Gastrocnemius medialis (tissue), 4 donors: ENCODE data around the gene DMRTC1B. TPM values are rescaled to one million over a fixed set of nuclear protein-coding genes. Genes with fewer than 3 reads are reported as not detected.
"Not testable (repeated sequence)": the region's sequence is repeated elsewhere in the genome, so short reads cannot be mapped to it uniquely, and the experiment has no call there.

Experiments
- ATAC-seq, 2 donors: fragments of 150-250 bp; one replicate each; pipeline ENCODE4 v1.9.1; 2016
- DNase-seq, 2 donors: peaks; one replicate each; pipeline ENCODE4 v3.0.0-alpha.2; 2019
- H3K27ac ChIP-seq, 4 donors: fragments of 200-600 bp; sonication (generic); 1 replicate in 1 of 4; 2 replicates in 3 of 4; pipeline ENCODE4 v1.5.1; 2016 to 2018; ENCODE audit warnings: mild to moderate bottlenecking in 2 of 4, moderate library complexity in 1 of 4
- H3K27me3 ChIP-seq, 3 donors: fragments of 200-600 bp; sonication (generic) in 2 of 3; 1 replicate in 1 of 3; 2 replicates in 2 of 3; pipeline versions ENCODE4 v1.5.1 to v1.6.0; 2016 to 2019; ENCODE audit warnings: mild to moderate bottlenecking in 1 of 3, moderate library complexity in 1 of 3
- H3K36me3 ChIP-seq, 2 donors: fragments of 200-600 bp; sonication (generic) in 1 of 2; one replicate each; pipeline ENCODE4 v1.5.1; 2017 to 2018
- H3K4me1 ChIP-seq, 2 donors: fragments of 200-600 bp; sonication (generic) in 1 of 2; one replicate each; pipeline ENCODE4 v1.5.1; 2016 to 2017; ENCODE audit warnings: mild to moderate bottlenecking in 2 of 2
- H3K4me3 ChIP-seq, 4 donors: fragments of 200-600 bp; sonication (generic) in 3 of 4; 1 replicate in 1 of 4; 2 replicates in 3 of 4; pipeline ENCODE4 v1.5.1; 2016 to 2019; ENCODE audit warnings: mild to moderate bottlenecking in 2 of 4
- H3K9me3 ChIP-seq, 3 donors: fragments of 200-600 bp; sonication (generic) in 2 of 3; 1 replicate in 1 of 3; 2 replicates in 2 of 3; pipeline ENCODE4 v1.5.1; 2016 to 2019
- CTCF ChIP-seq, 5 experiments: fragments of 450-650 bp in 3 of 5; fragments of 200-600 bp in 2 of 5; sonication (generic) in 2 of 5; IDR thresholded peaks in 4 of 5; conservative IDR thresholded peaks in 1 of 5; 1 replicate in 4 of 5; 2 replicates in 1 of 5; pipeline ENCODE4 v1.5.1; 2016 to 2019; ENCODE audit warnings: antibody characterized with exemption in 5 of 5, mild to moderate bottlenecking in 3 of 5, moderate library complexity in 3 of 5
- POLR2A ChIP-seq, 2 donors: fragments of 450-650 bp; IDR thresholded peaks; one replicate each; pipeline ENCODE4 v1.6.1; 2017; ENCODE audit warnings: antibody characterized with exemption in 2 of 2, mild to moderate bottlenecking in 2 of 2, moderate library complexity in 2 of 2
- in situ Hi-C, 4 donors: fragments of 200-750 bp; cut with MboI; loops; one replicate each; pipeline versions ENCODE4 v1.15.0 to v1.8.0; 2017; ENCODE audit warnings: low sequenced_read_pairs in 4 of 4
- intact Hi-C: fragments of 100-400 bp; cut with DNase I; formaldehyde crosslinking; loops from one replicate; pipeline ENCODE4 v1.15.1; 2023; ENCODE audit warnings: low total_unique reads
- total RNA-seq, 4 donors: library from RNA; depleted of rRNA; stranded (reverse); fragments of >200 nt; gene quantifications; one replicate each; pipeline versions ENCODE4 v1.1.0 to v1.2.3, GENCODE V29; 2016

DMRTC1B gene
- not detected for total RNA-seq

GRCh38 chrX:72776653-72777466 lies at the start of gene DMRTC1B:
DMRTC1B (plus strand) TSS chrX:72776890; CDS start chrX:72845136, 68,246 bp downstream.
- in situ Hi-C loops, H3K4me3 ChIP-seq, H3K27ac ChIP-seq, H3K36me3 ChIP-seq, DNase-seq, ATAC-seq, H3K27me3 ChIP-seq, H3K4me1 ChIP-seq, H3K9me3 ChIP-seq, intact Hi-C loops: not testable (repeated sequence)

- Histone ChIP-seq H3K36me3 (no peaks in the 10 kb centered on the region), H3K4me3 (no peak overlapping the region), H3K9me3 (no peaks in the 10 kb centered on the region), H3K27ac (no peak overlapping the region), H3K4me1 (no peaks in the 10 kb centered on the region), H3K27me3 (peaks cover 0 to 6% (median 0%) of the 10 kb centered on the region in 3 donors)
- TF ChIP-seq CTCF (IDR thresholded peaks at IDR 0.05 in 4 of 5, conservative IDR thresholded peaks at IDR 0.05 in 1 of 5) (no peak), POLR2A (IDR thresholded peaks at IDR 0.05) (no peak)
- no peak for DNase-seq
- in situ Hi-C loops (no loop called here), intact Hi-C loops (no loop called here)
- ATAC-seq, result no peak
Measured at GRCh38 chrX:72727846-72728245, 48.8 kb upstream of the DMRTC1B start.

GRCh38 chrX:72733636-72734035 lies 43.1 kb upstream of the DMRTC1B start:
- in situ Hi-C loops, H3K4me1 ChIP-seq, ATAC-seq, H3K27ac ChIP-seq, H3K27me3 ChIP-seq, intact Hi-C loops, H3K4me3 ChIP-seq, H3K36me3 ChIP-seq, H3K9me3 ChIP-seq, DNase-seq: not testable (repeated sequence)

- TF ChIP-seq POLR2A (IDR thresholded peaks at IDR 0.05), result no peak
- no peak for TF ChIP-seq CTCF (IDR thresholded peaks at IDR 0.05 in 4 of 5, conservative IDR thresholded peaks at IDR 0.05 in 1 of 5)
- Histone ChIP-seq H3K4me3 (no peak overlapping the region), H3K9me3 (no peaks in the 10 kb centered on the region), H3K4me1 (no peaks in the 10 kb centered on the region), H3K27me3 (peaks cover 0 to 3% (median 0%) of the 10 kb centered on the region in 3 donors), H3K36me3 (no peaks in the 10 kb centered on the region), H3K27ac (no peak overlapping the region)
- DNase-seq (no peak), ATAC-seq (no peak)
- in situ Hi-C loops, result no loop called here
- intact Hi-C loops, result no loop called here
Measured at GRCh38 chrX:72735561-72735960, 41.1 kb upstream of the DMRTC1B start.

GRCh38 chrX:72745546-72745945 lies 31.1 kb upstream of the DMRTC1B start:
- intact Hi-C loops, H3K27me3 ChIP-seq, DNase-seq, H3K4me3 ChIP-seq, H3K4me1 ChIP-seq, H3K9me3 ChIP-seq, H3K36me3 ChIP-seq, in situ Hi-C loops, H3K27ac ChIP-seq: not testable (repeated sequence)
- ATAC-seq, result peak; percentile 66 to 78

- H3K36me3 ChIP-seq, H3K9me3 ChIP-seq, H3K4me3 ChIP-seq, DNase-seq, intact Hi-C loops, H3K27ac ChIP-seq, H3K4me1 ChIP-seq, H3K27me3 ChIP-seq, in situ Hi-C loops, ATAC-seq: not testable (repeated sequence)
Measured at GRCh38 chrX:72748545-72748944, 28.1 kb upstream of the DMRTC1B start.

- H3K36me3 ChIP-seq, H3K4me3 ChIP-seq, in situ Hi-C loops, H3K27ac ChIP-seq, intact Hi-C loops, H3K9me3 ChIP-seq, H3K27me3 ChIP-seq, DNase-seq, ATAC-seq, H3K4me1 ChIP-seq: not testable (repeated sequence)
Measured at GRCh38 chrX:72760454-72760853, 16.2 kb upstream of the DMRTC1B start.

- H3K36me3 ChIP-seq, intact Hi-C loops, H3K4me1 ChIP-seq, H3K4me3 ChIP-seq, DNase-seq, H3K27ac ChIP-seq, H3K27me3 ChIP-seq, in situ Hi-C loops, ATAC-seq, H3K9me3 ChIP-seq: not testable (repeated sequence)
Measured at GRCh38 chrX:72777467-72777790, 739 bp downstream of the DMRTC1B start.

- in situ Hi-C loops, H3K4me3 ChIP-seq: not testable (repeated sequence)
Measured at GRCh38 chrX:72778146-72778545, 1.5 kb downstream of the DMRTC1B start.

GRCh38 chrX:72782560-72782959 lies 5.9 kb downstream of the DMRTC1B start, which contains the start of gene FAM236B:
FAM236B (minus strand) TSS chrX:72782660; CDS start chrX:72782560, 100 bp downstream.
- intact Hi-C loops, H3K4me3 ChIP-seq, H3K27me3 ChIP-seq, DNase-seq, H3K36me3 ChIP-seq, H3K4me1 ChIP-seq, ATAC-seq, in situ Hi-C loops, H3K27ac ChIP-seq, H3K9me3 ChIP-seq: not testable (repeated sequence)

More at GRCh38 chrX:72778146-72778545, 1.5 kb downstream of the DMRTC1B start:
- H3K9me3 ChIP-seq, intact Hi-C loops, ATAC-seq, H3K4me1 ChIP-seq, H3K27ac ChIP-seq, DNase-seq, H3K36me3 ChIP-seq, H3K27me3 ChIP-seq: not testable (repeated sequence)
